K562 (cell line): ENCODE data around the gene SLC18B1. TPM values are rescaled to one million over a fixed set of nuclear protein-coding genes. Genes with fewer than 3 reads are reported as not detected.

Experiments used
- ATF3 ChIP-seq, 2 experiments: fragments of 450-650 bp in 1 of 2; sonication (generic) in 1 of 2; formaldehyde crosslinking in 1 of 2; IDR thresholded peaks in 1 of 2; conservative IDR thresholded peaks in 1 of 2; 2 replicates each; pipeline versions ENCODE4 v1.6.1 to v1.8.1; 2016 to 2023; ENCODE audit warnings: mild to moderate bottlenecking in 2 of 2, moderate library complexity in 2 of 2, inconsistent platforms in 1 of 2, missing genetic modification reagents in 1 of 2
- BCOR ChIP-seq: fragments of 450-650 bp; IDR thresholded peaks from 2 replicates; pipeline ENCODE4 v1.6.1; 2016
- CHAMP1 ChIP-seq: fragments of 450-650 bp; IDR thresholded peaks from 2 replicates; pipeline ENCODE4 v1.6.1; 2016; ENCODE audit warnings: mild to moderate bottlenecking
- FOS ChIP-seq: IDR thresholded peaks from 3 replicates; pipeline ENCODE4 v1.6.1; 2011; ENCODE audit not compliant: insufficient read length; ENCODE audit errors: extremely low read depth
- JUNB ChIP-seq: fragments of 450-650 bp; formaldehyde crosslinking; conservative IDR thresholded peaks from 2 replicates; pipeline ENCODE4 v1.4.0; 2020; ENCODE audit warnings: mild to moderate bottlenecking
- NFATC3 ChIP-seq: fragments of 450-650 bp; IDR thresholded peaks from 2 replicates; pipeline ENCODE4 v1.6.1; 2017; ENCODE audit warnings: mild to moderate bottlenecking
- NR2C1 ChIP-seq, 2 experiments: fragments of 450-650 bp; IDR thresholded peaks; 2 replicates each; pipeline ENCODE4 v1.6.1; 2017; ENCODE audit warnings: mild to moderate bottlenecking in 2 of 2, antibody characterized with exemption in 1 of 2, inconsistent platforms in 1 of 2, missing compliant biosample characterization in 1 of 2, missing genetic modification characterization in 1 of 2
- NUFIP1 ChIP-seq: fragments of 450-650 bp; IDR thresholded peaks from 2 replicates; pipeline ENCODE4 v1.6.1; 2018; ENCODE audit not compliant: partially characterized antibody
- POLR2H ChIP-seq: IDR thresholded peaks from 2 replicates; pipeline ENCODE4 v1.6.1; 2016; ENCODE audit warnings: missing genetic modification characterization, low read depth, mild to moderate bottlenecking, control low read depth, missing compliant biosample characterization, moderate library complexity
- REST ChIP-seq, 2 experiments: fragments of 450-650 bp; formaldehyde crosslinking in 1 of 2; IDR thresholded peaks; 2 replicates each; pipeline versions ENCODE4 v1.4.0 to v1.6.1; 2014 to 2020; ENCODE audit warnings: mild to moderate bottlenecking in 2 of 2, borderline replicate concordance in 1 of 2, low read depth in 1 of 2
- SMARCA4 ChIP-seq: fragments of 450-650 bp; IDR thresholded peaks from 2 replicates; pipeline ENCODE4 v1.6.1; 2016
- THAP7 ChIP-seq: fragments of 250-450 bp; sonication (Bioruptor Pico); IDR thresholded peaks from 2 replicates; pipeline ENCODE4 v1.5.0; 2021
- ZNF277 ChIP-seq: fragments of 250-450 bp; sonication (Bioruptor Pico); IDR thresholded peaks from 2 replicates; pipeline ENCODE4 v1.8.0; 2022; ENCODE audit warnings: inconsistent platforms, mild to moderate bottlenecking, moderate library complexity, borderline replicate concordance
- polyA plus RNA-seq, 8 experiments: library from polyadenylated mRNA; depleted of rRNA in 4 of 8; stranded (reverse) in 5 of 8; unstranded in 3 of 8; fragments of >200 nt; fragmentation: Nextera tagmentation in 2 of 8; fragmentation: Illumina TruSeq in 1 of 8; extraction: Ambion mirVana in 2 of 8; extraction: Trizol in 1 of 8; gene quantifications; 2 replicates each; pipeline versions ENCODE4 v1.2.1 to v1.2.3, GENCODE V29; 2011 to 2014; ENCODE audit warnings: inconsistent platforms in 1 of 8, missing spikeins in 1 of 8
- total RNA-seq, 7 experiments: library from RNA; depleted of rRNA in 6 of 7; stranded (reverse); fragments of >200 nt in 6 of 7; fragmentation: Illumina TruSeq in 2 of 7; extraction: Trizol in 2 of 7; gene quantifications; 2 replicates each; pipeline versions ENCODE4 v1.2.1 to v1.2.3, GENCODE V29; 2011 to 2021; ENCODE audit warnings: low replicate concordance in 1 of 7

The SLC18B1 gene
- total and polyA plus RNA-seq, 9 of the 15 experiments (the other 6 are each of a cell fraction or from before 2014, with no cell fraction given) = 10.4 to 49.1 (median 32.0) TPM

GRCh38 chr6:132798869-132799538, 567 bp upstream of the SLC18B1 start (continued):
- TF ChIP-seq REST (IDR thresholded peaks at IDR 0.05; ENCODE audit: borderline replicate concordance) = peak; percentile 25; the same call in 1 of the 2 replicates
- TF ChIP-seq REST (CRISPR knock-in tag; IDR thresholded peaks at IDR 0.05; ENCODE audit: low read depth) = no peak
- TF ChIP-seq NFATC3 = 0 out of 2 replicates have a peak, but pooled peaks have one; percentile 28
- no peak for TF ChIP-seq NUFIP1
- TF ChIP-seq POLR2H (tag) = no peak
- no peak for TF ChIP-seq JUNB (CRISPR knock-in tag)
- TF ChIP-seq CHAMP1 = no peak
- peak; percentile 90 for TF ChIP-seq SMARCA4
- no peak for TF ChIP-seq ZNF277 (CRISPR knock-in tag)
- TF ChIP-seq THAP7 (CRISPR knock-in tag) = no peak
- no peak for TF ChIP-seq FOS
- TF ChIP-seq ATF3 (IDR thresholded peaks at IDR 0.05) = no peak
- TF ChIP-seq ATF3 (CRISPR knock-in tag; conservative IDR thresholded peaks at IDR 0.05) = peak; percentile 52; the same call in 1 of the 2 replicates
- TF ChIP-seq NR2C1 (IDR thresholded peaks at IDR 0.05) = peak; percentile 56; the same call in 1 of the 2 replicates
- no peak for TF ChIP-seq NR2C1 (tag; IDR thresholded peaks at IDR 0.05)
- TF ChIP-seq BCOR = 0 out of 2 replicates have a peak, but pooled peaks have one; percentile 16
